Esophagus squamous epithelium (tissue), 4 donors: ENCODE measurements around the gene ISG15.

Source experiments
- CTCF ChIP-seq, 6 experiments: fragments of 450-650 bp in 4 of 6; fragments of 200-600 bp in 2 of 6; sonication (generic) in 2 of 6; IDR thresholded peaks; one replicate each; pipeline ENCODE4 v1.5.1; 2016 to 2019; ENCODE audit warnings: antibody characterized with exemption in 6 of 6, mild to moderate bottlenecking in 4 of 6, moderate library complexity in 4 of 6
- POLR2A ChIP-seq, 4 donors: fragments of 450-650 bp; IDR thresholded peaks; one replicate each; pipeline ENCODE4 v1.6.1; 2017; ENCODE audit warnings: antibody characterized with exemption in 4 of 4, mild to moderate bottlenecking in 4 of 4, moderate library complexity in 3 of 4

- TF ChIP-seq POLR2A (IDR thresholded peaks at IDR 0.05) (no peak), CTCF (IDR thresholded peaks at IDR 0.05) (no peak)
Observed at GRCh38 chr1:1011396-1011949, 1.8 kb upstream of the ISG15 start.
